HG03159 (cell line): ENCODE results near the gene RERE.
"Not testable (repeated sequence)": the region's sequence is repeated elsewhere in the genome, so short reads cannot be mapped to it uniquely, and the experiment has no call there.

Experiments
- ATAC-seq: cut with Tn5 transposase; IDR thresholded peaks from one replicate; pipeline ENCODE4 v1.9.1; 2021; ENCODE audit warnings: mild to moderate bottlenecking, moderate library complexity; ENCODE audit not compliant: unreplicated experiment

RERE gene

DNA sequence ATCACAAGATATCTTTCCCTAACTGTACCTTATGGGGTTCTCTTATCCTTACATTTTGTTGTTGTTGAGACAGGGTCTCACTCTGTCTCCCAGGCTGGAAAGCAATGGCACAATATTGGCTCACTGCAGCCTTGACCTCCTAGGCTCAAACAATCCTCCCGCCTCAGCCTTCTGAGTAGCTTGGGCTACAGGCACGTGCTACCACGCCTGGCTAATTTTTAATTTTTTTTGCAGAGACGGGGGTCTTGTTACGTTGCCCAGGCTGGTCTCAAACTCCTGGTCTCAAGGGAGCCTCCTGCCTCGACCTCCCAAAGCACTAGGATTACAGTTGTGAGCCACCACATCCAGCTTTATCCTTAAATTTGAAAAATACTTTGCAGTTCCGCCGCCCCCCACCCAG lies 10.4 kb downstream of the RERE start:
- no peak for ATAC-seq

DNA sequence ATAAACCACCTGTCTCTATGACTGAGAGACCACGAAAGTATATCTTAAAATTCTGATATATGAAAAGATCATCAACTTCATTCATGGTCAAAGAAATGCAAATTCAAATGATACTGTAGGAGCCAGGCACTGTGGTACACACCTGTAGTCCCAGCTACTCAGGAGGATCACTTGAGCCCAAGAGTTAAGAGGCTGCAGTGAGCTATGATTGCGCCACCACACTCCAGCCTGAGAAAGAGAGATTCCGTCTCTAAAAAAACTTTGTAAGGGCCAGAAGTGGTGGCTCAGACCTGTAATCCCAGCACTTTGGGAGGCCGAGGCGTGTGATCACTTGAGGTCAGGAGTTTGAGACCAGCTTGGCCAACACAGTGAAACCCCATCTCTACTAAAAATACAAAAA lies 17.0 kb downstream of the RERE start:
- ATAC-seq, result no peak

DNA sequence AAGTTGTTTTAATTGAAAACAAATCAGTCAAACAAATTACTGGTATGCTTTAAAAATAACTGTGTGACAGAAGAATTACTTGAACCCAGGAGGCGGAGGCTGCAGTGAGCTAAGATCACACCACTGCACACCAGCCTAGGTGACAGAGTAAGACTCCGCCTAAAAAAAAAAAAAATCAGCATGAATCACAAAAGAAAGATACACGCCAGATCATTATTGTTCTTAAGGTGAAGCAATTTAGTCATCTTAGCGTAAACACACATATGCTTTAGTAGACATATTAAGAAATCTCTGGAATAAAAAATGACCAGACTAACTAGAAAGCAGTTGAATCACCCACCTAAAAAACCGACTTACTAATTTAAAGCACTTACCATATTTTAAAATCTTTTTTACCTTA lies 20.2 kb downstream of the RERE start:
- ATAC-seq, result no peak

DNA sequence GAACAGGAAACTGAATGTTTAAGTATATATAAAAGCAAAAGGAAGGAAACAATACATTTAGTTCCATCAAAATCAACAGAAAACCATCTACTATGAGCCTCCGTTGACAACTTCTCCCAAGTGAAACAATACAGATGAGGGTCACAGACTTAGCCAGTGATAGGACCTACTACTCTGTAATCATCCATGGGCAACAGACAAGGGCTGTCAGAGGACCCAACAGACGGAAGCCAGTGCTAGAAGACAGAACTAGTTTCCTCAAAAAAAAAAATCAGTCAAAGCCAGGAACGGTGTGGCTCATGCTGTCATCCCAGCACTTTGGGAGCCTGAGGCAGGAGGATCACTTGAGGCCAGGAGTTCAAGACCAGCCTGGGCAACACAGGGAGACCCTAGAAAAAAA lies 20.6 kb downstream of the RERE start:
- ATAC-seq, result no peak

DNA sequence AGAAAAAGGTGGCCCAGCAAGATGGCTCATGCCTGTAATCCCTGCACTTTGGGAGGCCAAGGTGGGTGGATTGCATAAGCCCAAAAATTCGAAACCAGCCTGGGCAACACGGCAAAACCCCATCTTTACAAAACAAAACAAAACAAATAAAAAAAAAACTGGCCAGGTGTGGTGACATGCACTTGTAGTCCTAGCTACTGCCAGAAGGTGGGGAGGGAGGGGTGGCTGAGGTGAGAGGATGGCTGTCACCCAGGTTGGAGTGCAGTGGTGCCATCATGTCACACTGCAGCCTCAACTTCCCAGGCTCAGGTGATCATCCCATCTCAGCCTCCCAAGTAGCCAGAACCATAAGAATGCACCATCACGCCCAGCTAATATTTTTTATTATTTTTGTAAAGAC lies 22.8 kb downstream of the RERE start:
- no peak for ATAC-seq

DNA sequence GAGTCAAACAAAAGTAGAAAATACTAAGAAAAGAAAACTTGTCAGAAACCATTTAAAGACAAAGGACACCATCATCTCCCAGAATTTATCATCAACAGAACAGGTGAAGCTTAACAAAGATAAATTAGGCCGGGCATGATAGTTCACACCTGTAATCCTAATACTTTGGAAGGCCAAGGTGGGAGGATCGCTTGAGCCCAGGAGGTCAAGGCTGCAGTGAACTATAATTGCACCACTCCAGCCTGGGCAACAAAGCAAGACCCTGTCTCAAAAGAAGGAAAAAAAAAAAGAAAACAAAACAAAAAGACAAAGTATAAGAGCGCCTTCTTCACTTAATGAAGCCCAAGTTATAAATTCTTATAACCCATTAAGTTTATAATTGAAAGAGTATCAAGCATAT lies 25.6 kb downstream of the RERE start:
- no peak for ATAC-seq

DNA sequence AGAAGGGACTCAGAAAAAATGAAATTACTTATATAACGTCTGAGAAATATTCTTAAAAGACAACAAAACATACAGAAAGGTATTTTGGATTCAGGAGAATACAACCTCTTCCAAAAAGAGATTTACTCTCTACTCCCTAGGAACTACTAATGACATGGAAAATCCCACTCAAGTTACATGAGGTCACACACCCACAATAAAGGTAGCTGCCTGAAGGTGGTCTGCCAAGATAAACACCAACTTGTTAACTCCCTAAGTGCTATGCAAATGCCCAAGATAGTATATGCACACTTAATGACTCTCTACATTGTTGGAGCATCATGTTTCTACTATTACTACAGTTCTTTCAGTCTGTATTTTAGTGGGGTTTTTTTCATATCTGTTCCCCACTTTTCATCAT lies 26.5 kb downstream of the RERE start:
- ATAC-seq, result no peak

DNA sequence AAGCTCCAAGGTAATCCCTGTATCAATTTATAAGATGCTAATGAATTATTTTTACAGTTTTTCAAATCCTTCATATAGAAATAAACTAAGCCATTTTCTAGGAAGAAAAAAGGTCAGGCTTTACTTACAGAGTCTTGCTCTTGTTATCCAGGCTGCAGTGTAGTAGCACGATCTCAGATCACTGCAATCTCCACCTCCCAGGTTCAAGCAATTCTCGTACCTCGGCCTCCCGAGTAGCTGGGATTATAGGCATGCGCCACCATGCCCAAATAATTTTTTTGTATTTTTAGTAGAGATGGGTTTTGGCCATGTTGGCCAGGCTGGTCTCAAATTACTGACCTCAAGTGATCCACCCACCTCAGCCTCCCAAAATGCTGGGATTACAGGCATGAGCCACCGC lies 27.0 kb downstream of the RERE start:
- ATAC-seq, result no peak

DNA sequence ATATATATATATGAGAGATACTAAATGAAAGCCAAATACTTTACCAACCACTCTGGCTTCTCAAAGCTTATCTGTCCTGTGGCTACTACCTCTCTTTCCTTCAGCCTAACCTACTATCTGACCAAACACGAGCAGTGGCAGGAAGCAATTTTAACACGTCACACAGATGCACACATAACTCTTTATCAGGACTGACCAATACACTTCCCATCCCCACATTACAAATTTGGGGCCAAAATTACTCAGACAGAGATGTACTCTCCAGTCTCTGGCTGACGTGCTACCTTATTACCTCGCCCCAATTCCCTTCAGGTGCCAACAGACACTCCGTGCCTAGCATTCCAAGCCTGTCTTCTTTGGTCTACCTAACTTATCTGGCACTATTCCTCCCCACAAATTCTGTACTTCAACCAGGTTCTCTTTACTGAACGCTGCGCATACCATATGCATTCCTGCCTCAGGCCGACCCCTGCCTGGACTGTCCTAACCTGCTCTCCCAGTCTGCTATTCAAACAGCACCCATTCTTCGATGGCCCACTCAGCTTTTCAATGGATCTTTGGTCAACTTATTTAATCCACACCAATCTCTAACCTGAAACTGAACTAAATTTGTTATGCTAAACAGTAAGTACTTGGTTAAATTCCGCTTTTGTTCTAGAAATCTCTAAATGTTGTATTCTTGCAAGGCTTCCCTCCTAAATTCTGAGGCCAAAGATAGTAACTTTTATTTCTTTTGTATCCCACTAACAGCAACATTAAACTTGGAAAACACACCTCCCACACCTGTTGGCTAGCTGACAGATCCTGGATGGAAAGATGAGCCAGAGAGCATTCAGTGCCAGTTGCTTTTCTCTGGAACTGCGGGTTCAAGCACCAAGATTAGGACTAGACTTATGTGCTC lies 27.9 kb downstream of the RERE start:
- no peak for ATAC-seq

DNA sequence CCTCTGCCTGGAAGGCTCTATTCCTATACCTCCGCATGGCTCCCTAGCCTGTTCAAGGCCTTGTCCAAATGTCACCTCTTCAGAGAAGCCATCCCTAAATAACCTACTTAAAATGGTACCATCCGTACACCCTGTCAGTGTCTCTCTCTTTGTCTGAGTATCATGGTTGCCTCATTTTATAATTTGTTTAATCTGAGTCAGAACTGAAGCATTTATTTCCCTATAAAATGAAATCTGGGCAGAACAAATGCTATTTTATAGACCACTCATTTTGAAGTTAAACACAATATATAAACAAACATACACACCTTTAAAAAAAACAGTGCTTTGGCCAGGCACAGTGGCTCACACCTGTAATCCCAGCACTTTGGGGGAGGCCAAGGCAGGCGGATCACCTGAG lies 30.2 kb downstream of the RERE start:
- no peak for ATAC-seq

DNA sequence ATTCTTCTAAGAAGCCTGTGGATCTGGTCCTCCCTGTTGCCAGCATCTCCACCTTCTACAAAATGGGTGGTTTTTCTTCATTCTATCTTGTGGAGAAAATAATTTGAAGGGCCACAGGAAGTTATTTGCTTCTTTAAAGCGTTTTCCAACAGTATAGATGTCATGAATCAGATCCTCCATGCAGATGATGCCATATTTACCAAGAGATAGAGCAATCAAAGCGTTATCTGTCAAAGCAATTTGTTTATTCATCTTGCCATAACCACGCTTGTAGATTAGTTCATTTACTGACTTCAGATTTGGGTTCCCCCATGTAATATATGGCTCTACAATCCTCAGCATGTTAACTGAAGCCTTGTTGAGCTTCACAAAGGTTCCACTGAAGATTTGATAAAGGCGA lies 31.2 kb downstream of the RERE start:
- ATAC-seq, result not testable (repeated sequence)

DNA sequence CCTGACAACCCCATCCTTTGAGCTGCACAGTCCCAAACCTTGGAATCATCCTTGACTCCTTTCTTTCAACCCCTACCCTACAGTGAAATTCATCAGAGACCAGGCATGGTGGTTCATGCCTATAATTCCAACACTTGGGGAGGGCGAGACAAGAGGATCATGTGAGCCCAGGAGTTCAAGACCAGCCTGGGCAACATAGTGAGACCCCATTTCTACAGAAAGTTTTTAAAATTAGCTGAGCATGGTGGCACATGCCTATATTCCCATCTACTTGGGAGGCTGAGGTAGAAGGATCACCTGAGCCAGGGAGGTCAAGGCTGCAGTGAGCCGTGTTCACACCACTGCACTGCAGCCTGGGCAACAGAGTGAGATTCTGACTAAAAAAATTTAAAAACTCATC lies 34.5 kb downstream of the RERE start:
- ATAC-seq, result no peak

DNA sequence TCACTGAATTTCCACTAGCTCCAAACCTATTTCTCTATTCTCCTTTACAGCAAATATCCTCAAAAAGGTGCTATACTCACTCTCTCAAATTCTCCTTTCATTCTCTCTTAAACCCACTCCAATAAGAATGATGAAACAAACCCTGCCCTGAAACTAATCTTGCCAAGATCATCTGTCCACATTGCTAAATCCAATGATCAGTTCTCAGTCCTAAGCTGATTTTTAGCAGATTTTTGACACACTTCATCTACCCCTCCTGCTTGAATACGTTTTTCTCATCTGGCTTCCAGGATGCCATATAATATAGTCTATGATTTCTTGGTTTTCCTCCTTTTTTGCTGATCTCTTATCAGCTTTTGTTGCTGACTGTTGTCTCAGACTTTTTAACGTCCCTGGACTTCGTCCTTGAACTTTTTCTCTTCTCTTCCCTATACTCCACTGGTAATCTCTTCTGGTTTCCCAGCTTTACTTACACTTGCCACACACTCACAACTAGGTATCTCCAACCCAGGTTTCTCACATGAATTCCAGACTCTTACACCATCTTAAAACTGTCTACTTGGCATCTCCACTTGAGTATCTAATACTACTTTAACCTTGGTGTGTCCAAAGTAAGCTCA lies 35.3 kb downstream of the RERE start:
- no peak for ATAC-seq

DNA sequence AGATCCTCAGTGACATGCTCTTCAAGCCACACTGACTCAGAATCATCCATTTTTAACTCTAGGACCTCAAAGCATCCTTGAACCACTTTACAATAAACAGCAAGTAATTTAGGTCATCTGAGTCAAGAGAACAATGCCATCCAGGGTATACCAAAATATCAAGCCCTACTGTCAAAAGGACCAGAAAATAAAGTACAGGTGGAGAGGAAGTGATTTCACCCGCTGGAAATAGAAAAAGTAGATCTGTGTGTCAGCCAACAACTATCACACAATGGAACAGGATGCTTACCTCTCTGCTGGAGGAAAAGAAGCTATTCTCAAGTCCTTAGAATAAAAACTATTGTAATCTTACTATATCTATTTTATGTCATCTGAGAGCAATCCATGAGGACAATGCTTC lies 37.0 kb downstream of the RERE start:
- no peak for ATAC-seq

DNA sequence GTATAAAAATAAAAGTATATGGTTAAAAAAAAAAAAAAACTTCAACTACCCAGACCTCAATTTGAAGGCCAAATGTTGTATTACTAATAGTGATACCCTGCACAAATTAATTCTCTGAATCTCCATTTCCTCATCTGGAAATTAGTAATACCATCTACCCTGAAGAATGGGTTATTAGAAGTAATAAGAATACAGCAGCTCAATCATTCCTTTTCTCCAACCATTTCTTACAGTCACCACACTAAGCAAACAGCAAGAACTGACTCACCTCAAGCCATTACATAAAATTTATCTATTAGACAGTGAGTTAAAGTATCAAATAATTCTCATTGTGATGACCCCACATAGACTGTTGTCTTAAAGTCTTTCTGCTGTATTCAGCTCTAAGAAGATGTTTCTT lies 39.6 kb downstream of the RERE start:
- ATAC-seq, result no peak

DNA sequence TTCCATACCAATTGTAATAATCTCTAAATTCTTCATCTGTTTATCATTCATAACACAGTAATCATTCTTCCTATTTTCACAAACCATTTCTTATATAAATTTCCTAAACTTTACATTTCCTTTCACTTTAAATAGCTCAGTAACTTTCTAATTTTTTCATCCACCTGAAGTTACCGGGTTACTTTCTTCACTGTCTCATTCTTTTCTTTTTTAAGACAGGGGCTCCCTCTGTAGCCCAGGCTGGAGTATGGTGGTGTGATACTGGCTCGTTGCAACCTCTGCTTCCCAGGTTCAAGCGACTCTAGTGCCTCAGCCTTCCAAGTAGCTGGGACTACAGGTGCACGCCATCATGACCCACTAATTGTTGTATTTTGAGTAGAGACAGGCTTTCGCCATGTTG lies 41.3 kb downstream of the RERE start:
- ATAC-seq, result no peak

DNA sequence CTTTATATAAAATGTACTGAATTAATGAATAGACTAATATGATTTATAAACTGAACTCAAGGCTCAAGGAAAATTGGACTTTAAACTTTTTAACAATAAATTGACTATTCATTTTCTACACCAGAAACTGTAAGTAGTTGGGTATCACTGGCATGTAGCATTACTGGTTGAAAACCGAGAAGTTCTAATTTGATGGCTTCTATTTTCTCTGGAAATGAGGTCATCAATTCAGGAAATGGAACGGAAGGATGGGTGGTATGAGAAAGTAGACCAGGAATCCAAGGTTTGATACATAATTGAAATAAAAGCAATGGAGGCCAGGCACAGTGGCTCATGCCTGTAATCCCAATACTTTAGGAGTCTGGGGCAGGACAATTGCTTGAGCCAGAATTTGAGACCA lies 50.4 kb downstream of the RERE start:
- ATAC-seq, result no peak

DNA sequence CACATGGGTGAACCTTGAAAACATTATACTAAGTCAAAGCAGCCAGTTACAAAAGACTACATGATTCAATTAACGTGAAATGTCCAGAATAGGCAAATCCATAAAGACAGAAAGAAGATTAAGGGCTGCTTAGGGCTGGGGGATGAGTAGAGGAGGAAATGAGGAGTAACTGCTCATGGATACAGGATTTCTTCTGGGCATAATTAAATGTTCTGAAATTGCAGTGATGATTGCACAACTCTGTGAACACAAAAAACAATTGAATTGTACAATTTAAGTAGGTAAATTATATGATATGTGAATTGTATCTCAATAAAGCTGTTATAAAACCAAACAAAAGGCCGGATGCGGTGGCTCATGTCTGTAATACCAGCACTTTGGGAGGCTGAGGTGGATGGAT lies 52.2 kb downstream of the RERE start:
- ATAC-seq, result no peak

DNA sequence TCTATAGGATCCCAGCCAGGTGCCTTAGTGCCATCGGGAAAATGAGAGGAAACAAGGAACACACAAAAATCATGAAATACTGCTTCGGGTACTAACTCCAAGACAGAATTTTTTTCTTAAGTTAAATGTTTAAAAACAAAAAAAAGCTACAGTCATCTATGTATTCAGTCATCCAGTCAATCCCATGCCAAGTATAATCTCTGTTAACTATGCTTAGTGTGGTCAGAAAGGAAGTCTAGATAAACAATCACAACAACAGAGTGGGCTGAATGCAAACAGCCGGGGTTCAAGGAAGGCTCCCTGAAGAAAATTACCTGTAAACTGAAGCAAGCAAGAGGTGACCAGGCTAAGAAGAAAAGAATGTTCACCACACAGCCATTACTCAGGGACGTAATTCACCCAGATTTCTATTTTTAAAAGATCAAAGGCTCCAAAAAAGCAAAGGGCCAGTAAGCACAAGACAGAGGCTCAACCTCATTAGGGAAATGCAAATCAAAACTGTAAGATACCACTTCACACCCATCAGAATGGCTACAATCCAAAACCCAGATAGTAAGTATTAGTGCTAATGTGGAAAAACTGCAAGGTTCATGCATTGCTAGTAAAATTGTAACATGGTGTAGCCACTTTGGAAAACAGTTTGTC lies 53.0 kb downstream of the RERE start:
- ATAC-seq, result no peak

DNA sequence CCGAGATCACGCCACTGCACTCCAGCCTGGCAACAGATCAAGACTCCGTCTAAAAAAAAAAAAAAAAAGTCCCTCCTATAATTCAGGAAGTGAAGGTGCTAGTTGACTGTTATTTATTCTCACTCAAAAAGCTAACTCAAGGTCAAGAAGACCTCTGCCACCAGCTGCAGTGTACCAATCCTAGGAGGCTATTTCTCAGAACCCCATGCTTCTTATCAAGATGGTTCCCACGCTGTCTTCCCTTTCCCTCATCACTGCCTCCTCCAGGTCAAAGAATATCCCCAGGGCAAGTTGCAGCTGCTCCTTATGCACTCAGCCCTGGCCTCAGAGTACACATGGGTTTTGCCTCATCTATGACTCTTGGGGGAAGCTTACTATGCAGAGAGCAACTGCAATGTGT lies 53.6 kb downstream of the RERE start:
- no peak for ATAC-seq

DNA sequence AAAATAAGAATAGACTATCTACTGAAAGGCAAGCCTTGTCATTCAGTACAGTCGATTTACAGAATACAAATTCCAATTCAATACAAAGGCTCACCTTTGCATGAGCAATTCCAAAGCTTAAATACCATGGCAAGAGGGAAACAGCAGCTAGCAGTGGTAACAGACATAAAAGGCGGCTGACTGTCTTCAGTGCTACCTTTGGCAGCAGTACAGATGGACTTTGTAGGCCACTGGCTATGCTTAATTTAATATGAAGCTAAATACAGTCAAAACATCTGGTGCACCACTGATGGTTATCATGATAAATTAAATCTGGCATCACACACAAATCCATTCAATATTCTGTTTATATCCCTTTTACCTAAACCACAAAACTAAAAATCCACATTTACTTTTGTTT lies 62.4 kb downstream of the RERE start:
- ATAC-seq, result no peak

DNA sequence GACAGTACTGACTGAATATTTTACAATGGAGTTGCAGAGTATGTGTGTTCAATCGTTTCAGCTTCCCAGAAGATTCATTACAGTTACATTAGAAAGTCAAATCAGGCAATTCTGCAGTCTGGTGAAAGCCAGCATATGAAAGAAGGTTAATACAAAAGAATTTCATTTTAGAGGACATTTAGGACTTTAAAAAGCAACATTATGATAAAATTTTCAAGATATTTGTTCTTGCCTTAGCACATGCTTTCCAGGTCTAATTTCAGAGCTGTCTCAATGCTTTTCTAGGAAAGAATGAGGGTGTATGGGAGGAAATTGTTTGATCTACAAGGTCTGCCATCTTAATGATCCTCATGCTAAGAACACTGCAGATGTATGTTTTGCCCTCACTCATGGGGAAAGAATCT lies 63.2 kb downstream of the RERE start:
- ATAC-seq, result no peak
